OCI-LY7 (cell line): ENCODE measurements around the gene SLC6A6.

Source experiments
- CTCF ChIP-seq: fragments of 200-600 bp; sonication (generic); conservative IDR thresholded peaks from 2 replicates; pipeline ENCODE4 v1.5.1; 2014; ENCODE audit warnings: mild to moderate bottlenecking, antibody characterized with exemption, low read length, moderate library complexity, mixed read lengths
- EZH2phosphoT487 ChIP-seq: fragments of 200-600 bp; sonication (generic); IDR thresholded peaks from 2 replicates; pipeline ENCODE4 v1.6.1; 2018; ENCODE audit warnings: low read depth, borderline replicate concordance, mild to moderate bottlenecking, mixed run types, antibody characterized with exemption, low read length, moderate library complexity, mixed read lengths

GRCh38 chr3:14397940-14398796 lies 4.2 kb upstream of the SLC6A6 start:
- no peak for TF ChIP-seq CTCF
- TF ChIP-seq EZH2phosphoT487: no peak
